HEK293 (cell line): Measurements from ENCODE around the gene CNKSR3.

Source experiments
- KLF1 ChIP-seq: fragments of 450-650 bp; formaldehyde crosslinking; IDR thresholded peaks from 2 replicates; pipeline ENCODE4 v1.5.1; 2016; ENCODE audit warnings: missing biosample characterization, missing genetic modification characterization
- KLF16 ChIP-seq: fragments of 450-650 bp; formaldehyde crosslinking; IDR thresholded peaks from 2 replicates; pipeline ENCODE4 v1.5.1; 2017; ENCODE audit warnings: missing biosample characterization, missing genetic modification characterization
- ZBTB8A ChIP-seq: fragments of 450-650 bp; formaldehyde crosslinking; IDR thresholded peaks from 2 replicates; pipeline ENCODE4 v1.5.1; 2016; ENCODE audit warnings: missing biosample characterization, missing genetic modification characterization
- ZNF10 ChIP-seq: fragments of 450-650 bp; formaldehyde crosslinking; IDR thresholded peaks from 2 replicates; pipeline ENCODE4 v1.5.1; 2017; ENCODE audit warnings: missing biosample characterization, missing genetic modification characterization
- ZNF174 ChIP-seq: fragments of 450-650 bp; formaldehyde crosslinking; IDR thresholded peaks from 2 replicates; pipeline ENCODE4 v1.5.0; 2017; ENCODE audit warnings: missing biosample characterization, mild to moderate bottlenecking, missing genetic modification characterization
- ZNF175 ChIP-seq: fragments of 450-650 bp; formaldehyde crosslinking; IDR thresholded peaks from 2 replicates; pipeline ENCODE4 v1.5.1; 2016; ENCODE audit warnings: missing biosample characterization, missing genetic modification characterization
- ZNF24 ChIP-seq: fragments of 450-650 bp; formaldehyde crosslinking; IDR thresholded peaks from 2 replicates; pipeline ENCODE4 v1.5.1; 2016; ENCODE audit warnings: missing biosample characterization, missing genetic modification characterization
- ZNF302 ChIP-seq: fragments of 450-650 bp; formaldehyde crosslinking; IDR thresholded peaks from 2 replicates; pipeline ENCODE4 v1.5.1; 2016; ENCODE audit warnings: missing biosample characterization, missing genetic modification characterization, low read depth
- ZNF335 ChIP-seq: fragments of 450-650 bp; formaldehyde crosslinking; conservative IDR thresholded peaks from 2 replicates; pipeline ENCODE4 v1.5.1; 2016; ENCODE audit warnings: missing biosample characterization, missing genetic modification characterization
- ZNF394 ChIP-seq: fragments of 450-650 bp; formaldehyde crosslinking; IDR thresholded peaks from 2 replicates; pipeline ENCODE4 v1.5.1; 2016; ENCODE audit warnings: missing biosample characterization, missing genetic modification characterization, mild to moderate bottlenecking, moderate library complexity, borderline replicate concordance
- ZNF555 ChIP-seq: fragments of 450-650 bp; formaldehyde crosslinking; conservative IDR thresholded peaks from 2 replicates; pipeline ENCODE4 v1.5.1; 2017; ENCODE audit warnings: missing biosample characterization, mild to moderate bottlenecking, missing genetic modification characterization, inconsistent platforms
- ZNF658 ChIP-seq: fragments of 450-650 bp; formaldehyde crosslinking; IDR thresholded peaks from 2 replicates; pipeline ENCODE4; 2016; ENCODE audit warnings: missing biosample characterization, missing genetic modification characterization
- ZNF747 ChIP-seq: fragments of 450-650 bp; formaldehyde crosslinking; IDR thresholded peaks from 2 replicates; pipeline ENCODE4 v1.5.1; 2016; ENCODE audit warnings: missing biosample characterization, missing genetic modification characterization
- TF ChIP-seq, protein P1 (sequence below): fragments of 450-650 bp; formaldehyde crosslinking; IDR thresholded peaks from 2 replicates; pipeline ENCODE4 v1.5.1; 2016; ENCODE audit warnings: missing biosample characterization, missing genetic modification characterization, low read depth
- TF ChIP-seq, protein P2 (sequence below): fragments of 450-650 bp; formaldehyde crosslinking; IDR thresholded peaks from 2 replicates; pipeline ENCODE4 v1.5.1; 2016; ENCODE audit warnings: missing biosample characterization, missing genetic modification characterization
- TF ChIP-seq, protein P3 (sequence below): fragments of 450-650 bp; formaldehyde crosslinking; conservative IDR thresholded peaks from 2 replicates; pipeline ENCODE4 v1.5.1; 2016; ENCODE audit warnings: low read depth, missing biosample characterization, missing genetic modification characterization
- TF ChIP-seq, protein P4 (sequence below): fragments of 450-650 bp; formaldehyde crosslinking; IDR thresholded peaks from 2 replicates; pipeline ENCODE4 v1.5.1; 2016; ENCODE audit warnings: missing biosample characterization, missing genetic modification characterization
- TF ChIP-seq, protein P5 (sequence below): fragments of 450-650 bp; formaldehyde crosslinking; IDR thresholded peaks from 2 replicates; pipeline ENCODE4 v1.5.1; 2016; ENCODE audit warnings: missing biosample characterization, missing genetic modification characterization
- TF ChIP-seq, protein P6 (sequence below): fragments of 450-650 bp; formaldehyde crosslinking; IDR thresholded peaks from 2 replicates; pipeline ENCODE4 v1.5.1; 2017; ENCODE audit warnings: missing biosample characterization, missing genetic modification characterization
- TF ChIP-seq, protein P7 (sequence below): fragments of 450-650 bp; IDR thresholded peaks from 2 replicates; pipeline ENCODE4 v1.5.1; 2018; ENCODE audit warnings: missing biosample characterization, mild to moderate bottlenecking, missing genetic modification characterization
- TF ChIP-seq, protein P8 (sequence below): fragments of 450-650 bp; formaldehyde crosslinking; IDR thresholded peaks from 2 replicates; pipeline ENCODE4 v1.5.1; 2016; ENCODE audit warnings: missing biosample characterization, missing genetic modification characterization

CNKSR3 gene

DNA sequence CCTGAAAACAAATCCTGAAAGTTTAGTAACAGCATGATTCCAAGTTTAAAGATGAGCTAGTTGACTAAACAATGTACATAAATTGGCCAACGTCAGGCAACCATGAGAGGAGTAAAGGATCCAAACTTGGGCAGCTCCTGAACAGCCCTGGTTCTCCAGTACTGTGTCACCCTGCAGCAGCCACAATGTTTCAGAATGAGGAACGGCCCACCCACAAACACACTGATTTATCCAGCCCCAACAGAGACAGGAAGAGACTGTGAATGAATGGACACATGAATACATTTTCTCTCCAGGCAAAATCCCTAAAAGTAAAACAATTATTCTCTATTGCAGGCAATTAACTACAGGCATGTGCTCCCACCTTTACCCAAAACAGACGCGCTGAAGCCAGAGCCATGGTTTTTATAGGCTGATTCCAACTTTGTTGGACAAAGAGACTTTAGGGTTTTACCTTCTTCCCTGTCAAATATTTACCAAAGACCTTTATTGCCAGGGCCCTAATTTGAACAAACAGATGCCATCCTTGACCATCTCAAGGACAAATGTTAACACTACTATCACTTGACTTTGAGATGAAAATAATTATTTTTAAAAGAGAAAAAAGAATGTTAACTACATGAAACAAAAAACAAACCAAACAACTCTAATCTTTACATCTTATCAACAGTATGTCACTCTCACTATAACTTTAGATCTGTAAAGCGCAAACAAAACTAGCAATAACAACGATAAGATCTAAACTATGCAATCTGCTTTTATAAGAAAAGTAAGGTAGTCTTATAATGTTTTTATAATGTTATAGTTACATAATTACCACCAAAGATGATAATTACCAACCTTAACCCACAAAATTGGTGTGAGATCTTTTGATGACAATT, 22.9 kb downstream of the CNKSR3 start (continued):
- TF ChIP-seq, protein P1, sequence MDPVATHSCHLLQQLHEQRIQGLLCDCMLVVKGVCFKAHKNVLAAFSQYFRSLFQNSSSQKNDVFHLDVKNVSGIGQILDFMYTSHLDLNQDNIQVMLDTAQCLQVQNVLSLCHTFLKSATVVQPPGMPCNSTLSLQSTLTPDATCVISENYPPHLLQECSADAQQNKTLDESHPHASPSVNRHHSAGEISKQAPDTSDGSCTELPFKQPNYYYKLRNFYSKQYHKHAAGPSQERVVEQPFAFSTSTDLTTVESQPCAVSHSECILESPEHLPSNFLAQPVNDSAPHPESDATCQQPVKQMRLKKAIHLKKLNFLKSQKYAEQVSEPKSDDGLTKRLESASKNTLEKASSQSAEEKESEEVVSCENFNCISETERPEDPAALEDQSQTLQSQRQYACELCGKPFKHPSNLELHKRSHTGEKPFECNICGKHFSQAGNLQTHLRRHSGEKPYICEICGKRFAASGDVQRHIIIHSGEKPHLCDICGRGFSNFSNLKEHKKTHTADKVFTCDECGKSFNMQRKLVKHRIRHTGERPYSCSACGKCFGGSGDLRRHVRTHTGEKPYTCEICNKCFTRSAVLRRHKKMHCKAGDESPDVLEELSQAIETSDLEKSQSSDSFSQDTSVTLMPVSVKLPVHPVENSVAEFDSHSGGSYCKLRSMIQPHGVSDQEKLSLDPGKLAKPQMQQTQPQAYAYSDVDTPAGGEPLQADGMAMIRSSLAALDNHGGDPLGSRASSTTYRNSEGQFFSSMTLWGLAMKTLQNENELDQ (tag by site-specific recombination), result no peak
- TF ChIP-seq, protein P2, sequence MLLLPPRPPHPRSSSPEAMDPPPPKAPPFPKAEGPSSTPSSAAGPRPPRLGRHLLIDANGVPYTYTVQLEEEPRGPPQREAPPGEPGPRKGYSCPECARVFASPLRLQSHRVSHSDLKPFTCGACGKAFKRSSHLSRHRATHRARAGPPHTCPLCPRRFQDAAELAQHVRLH (tag by site-specific recombination), result 0 out of 2 replicates have a peak, but pooled peaks have one; percentile 40
- TF ChIP-seq, protein P3, sequence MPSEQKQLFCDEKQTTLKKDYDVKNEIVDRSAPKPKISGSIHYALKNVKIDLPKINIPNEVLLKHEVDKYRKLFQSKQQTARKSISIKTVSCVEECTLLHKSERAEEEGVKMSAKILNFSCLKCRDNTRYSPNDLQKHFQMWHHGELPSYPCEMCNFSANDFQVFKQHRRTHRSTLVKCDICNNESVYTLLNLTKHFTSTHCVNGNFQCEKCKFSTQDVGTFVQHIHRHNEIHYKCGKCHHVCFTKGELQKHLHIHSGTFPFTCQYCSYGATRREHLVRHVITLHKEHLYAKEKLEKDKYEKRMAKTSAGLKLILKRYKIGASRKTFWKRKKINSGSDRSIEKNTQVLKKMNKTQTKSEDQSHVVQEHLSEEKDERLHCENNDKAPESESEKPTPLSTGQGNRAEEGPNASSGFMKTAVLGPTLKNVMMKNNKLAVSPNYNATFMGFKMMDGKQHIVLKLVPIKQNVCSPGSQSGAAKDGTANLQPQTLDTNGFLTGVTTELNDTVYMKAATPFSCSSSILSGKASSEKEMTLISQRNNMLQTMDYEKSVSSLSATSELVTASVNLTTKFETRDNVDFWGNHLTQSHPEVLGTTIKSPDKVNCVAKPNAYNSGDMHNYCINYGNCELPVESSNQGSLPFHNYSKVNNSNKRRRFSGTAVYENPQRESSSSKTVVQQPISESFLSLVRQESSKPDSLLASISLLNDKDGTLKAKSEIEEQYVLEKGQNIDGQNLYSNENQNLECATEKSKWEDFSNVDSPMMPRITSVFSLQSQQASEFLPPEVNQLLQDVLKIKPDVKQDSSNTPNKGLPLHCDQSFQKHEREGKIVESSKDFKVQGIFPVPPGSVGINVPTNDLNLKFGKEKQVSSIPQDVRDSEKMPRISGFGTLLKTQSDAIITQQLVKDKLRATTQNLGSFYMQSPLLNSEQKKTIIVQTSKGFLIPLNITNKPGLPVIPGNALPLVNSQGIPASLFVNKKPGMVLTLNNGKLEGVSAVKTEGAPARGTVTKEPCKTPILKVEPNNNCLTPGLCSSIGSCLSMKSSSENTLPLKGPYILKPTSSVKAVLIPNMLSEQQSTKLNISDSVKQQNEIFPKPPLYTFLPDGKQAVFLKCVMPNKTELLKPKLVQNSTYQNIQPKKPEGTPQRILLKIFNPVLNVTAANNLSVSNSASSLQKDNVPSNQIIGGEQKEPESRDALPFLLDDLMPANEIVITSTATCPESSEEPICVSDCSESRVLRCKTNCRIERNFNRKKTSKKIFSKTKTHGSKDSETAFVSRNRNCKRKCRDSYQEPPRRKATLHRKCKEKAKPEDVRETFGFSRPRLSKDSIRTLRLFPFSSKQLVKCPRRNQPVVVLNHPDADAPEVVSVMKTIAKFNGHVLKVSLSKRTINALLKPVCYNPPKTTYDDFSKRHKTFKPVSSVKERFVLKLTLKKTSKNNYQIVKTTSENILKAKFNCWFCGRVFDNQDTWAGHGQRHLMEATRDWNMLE, result no peak
- TF ChIP-seq ZNF302 (tag by site-specific recombination) (no peak), ZNF174 (tag by site-specific recombination) (no peak), KLF1 (tag by site-specific recombination) (no peak), ZNF335 (tag by site-specific recombination) (peak; percentile 27; the same call in 1 of the 2 replicates), ZNF555 (no peak), KLF16 (tag by site-specific recombination) (no peak), ZNF175 (tag by site-specific recombination) (no peak), ZNF658 (no peak), ZNF10 (tag by site-specific recombination) (peak; percentile 97), ZNF24 (tag by site-specific recombination) (no peak), ZNF747 (tag by site-specific recombination) (no peak), ZNF394 (no peak), ZBTB8A (tag by site-specific recombination) (no peak)
- TF ChIP-seq, protein P4, sequence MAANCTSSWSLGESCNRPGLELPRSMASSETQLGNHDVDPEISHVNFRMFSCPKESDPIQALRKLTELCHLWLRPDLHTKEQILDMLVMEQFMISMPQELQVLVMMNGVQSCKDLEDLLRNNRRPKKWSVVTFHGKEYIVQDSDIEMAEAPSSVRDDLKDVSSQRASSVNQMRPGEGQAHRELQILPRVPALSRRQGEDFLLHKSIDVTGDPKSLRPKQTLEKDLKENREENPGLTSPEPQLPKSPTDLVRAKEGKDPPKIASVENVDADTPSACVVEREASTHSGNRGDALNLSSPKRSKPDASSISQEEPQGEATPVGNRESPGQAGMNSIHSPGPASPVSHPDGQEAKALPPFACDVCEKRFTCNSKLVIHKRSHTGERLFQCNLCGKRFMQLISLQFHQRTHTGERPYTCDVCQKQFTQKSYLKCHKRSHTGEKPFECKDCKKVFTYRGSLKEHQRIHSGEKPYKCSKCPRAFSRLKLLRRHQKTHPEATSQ (tag by site-specific recombination), result no peak
- TF ChIP-seq, protein P5, sequence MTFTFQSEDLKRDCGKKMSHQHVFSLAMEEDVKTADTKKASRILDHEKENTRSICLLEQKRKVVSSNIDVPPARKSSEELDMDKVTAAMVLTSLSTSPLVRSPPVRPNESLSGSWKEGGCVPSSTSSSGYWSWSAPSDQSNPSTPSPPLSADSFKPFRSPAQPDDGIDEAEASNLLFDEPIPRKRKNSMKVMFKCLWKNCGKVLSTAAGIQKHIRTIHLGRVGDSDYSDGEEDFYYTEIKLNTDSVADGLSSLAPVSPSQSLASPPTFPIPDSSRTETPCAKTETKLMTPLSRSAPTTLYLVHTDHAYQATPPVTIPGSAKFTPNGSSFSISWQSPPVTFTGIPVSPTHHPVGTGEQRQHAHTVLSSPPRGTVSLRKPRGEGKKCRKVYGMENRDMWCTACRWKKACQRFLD, result no peak
- TF ChIP-seq, protein P6, sequence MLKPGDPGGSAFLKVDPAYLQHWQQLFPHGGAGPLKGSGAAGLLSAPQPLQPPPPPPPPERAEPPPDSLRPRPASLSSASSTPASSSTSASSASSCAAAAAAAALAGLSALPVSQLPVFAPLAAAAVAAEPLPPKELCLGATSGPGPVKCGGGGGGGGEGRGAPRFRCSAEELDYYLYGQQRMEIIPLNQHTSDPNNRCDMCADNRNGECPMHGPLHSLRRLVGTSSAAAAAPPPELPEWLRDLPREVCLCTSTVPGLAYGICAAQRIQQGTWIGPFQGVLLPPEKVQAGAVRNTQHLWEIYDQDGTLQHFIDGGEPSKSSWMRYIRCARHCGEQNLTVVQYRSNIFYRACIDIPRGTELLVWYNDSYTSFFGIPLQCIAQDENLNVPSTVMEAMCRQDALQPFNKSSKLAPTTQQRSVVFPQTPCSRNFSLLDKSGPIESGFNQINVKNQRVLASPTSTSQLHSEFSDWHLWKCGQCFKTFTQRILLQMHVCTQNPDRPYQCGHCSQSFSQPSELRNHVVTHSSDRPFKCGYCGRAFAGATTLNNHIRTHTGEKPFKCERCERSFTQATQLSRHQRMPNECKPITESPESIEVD (tag by site-specific recombination), result peak; percentile 67
- TF ChIP-seq, protein P7, sequence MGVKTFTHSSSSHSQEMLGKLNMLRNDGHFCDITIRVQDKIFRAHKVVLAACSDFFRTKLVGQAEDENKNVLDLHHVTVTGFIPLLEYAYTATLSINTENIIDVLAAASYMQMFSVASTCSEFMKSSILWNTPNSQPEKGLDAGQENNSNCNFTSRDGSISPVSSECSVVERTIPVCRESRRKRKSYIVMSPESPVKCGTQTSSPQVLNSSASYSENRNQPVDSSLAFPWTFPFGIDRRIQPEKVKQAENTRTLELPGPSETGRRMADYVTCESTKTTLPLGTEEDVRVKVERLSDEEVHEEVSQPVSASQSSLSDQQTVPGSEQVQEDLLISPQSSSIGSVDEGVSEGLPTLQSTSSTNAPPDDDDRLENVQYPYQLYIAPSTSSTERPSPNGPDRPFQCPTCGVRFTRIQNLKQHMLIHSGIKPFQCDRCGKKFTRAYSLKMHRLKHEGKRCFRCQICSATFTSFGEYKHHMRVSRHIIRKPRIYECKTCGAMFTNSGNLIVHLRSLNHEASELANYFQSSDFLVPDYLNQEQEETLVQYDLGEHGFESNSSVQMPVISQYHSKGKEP (tag by site-specific recombination), result no peak
- TF ChIP-seq, protein P8, sequence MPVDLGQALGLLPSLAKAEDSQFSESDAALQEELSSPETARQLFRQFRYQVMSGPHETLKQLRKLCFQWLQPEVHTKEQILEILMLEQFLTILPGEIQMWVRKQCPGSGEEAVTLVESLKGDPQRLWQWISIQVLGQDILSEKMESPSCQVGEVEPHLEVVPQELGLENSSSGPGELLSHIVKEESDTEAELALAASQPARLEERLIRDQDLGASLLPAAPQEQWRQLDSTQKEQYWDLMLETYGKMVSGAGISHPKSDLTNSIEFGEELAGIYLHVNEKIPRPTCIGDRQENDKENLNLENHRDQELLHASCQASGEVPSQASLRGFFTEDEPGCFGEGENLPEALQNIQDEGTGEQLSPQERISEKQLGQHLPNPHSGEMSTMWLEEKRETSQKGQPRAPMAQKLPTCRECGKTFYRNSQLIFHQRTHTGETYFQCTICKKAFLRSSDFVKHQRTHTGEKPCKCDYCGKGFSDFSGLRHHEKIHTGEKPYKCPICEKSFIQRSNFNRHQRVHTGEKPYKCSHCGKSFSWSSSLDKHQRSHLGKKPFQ (tag by site-specific recombination), result 0 out of 2 replicates have a peak, but pooled peaks have one; percentile 22
